Measurements from ENCODE around the gene ARHGAP42. TPM values are rescaled to one million over a fixed set of nuclear protein-coding genes. Genes with fewer than 3 reads are reported as not detected.

The ARHGAP42 gene
- total and polyA plus RNA-seq, 10 of the 15 experiments (the other 5 are each of a cell fraction or from before 2014, with no cell fraction given), result 1.8 to 6.3 (median 3.2) TPM

DNA sequence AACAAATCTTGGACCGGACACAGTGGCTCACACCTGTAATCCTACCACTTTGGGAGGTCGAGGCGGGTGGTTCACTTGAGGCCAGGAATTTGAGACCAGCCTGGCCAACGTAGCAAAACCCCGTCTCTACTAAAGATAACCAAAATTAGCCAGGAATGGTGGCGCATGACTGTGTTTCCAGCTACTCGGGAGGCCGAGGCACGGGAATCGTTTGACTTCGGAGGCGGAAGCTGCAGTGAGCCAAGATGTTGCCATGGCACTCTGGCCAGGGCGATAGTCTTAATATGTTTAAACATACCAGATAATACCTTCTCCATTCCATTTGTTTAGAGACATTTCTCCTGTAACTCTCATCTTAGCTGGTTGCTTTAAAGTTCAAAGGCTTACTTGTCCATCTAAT lies 218.6 kb downstream of the ARHGAP42 start:
- Histone ChIP-seq H3K4me2 (ENCODE audit: control insufficient read depth, insufficient read depth) (no peak overlapping the region), H3K9me3 (replicated peaks; ENCODE audit: control insufficient read depth, insufficient read depth, low read length) (no peaks in the 10 kb centered on the region), H4K20me1 (ENCODE audit: control insufficient read depth, insufficient read depth) (no peaks in the 10 kb centered on the region; the same call in 1 of the 2 replicates), H3K79me2 (ENCODE audit: control insufficient read depth, insufficient read depth, low read length) (no peaks in the 10 kb centered on the region), H3K27ac (ENCODE audit: control insufficient read depth, insufficient read depth) (no peak overlapping the region), H3K4me1 (ENCODE audit: control insufficient read depth, insufficient read depth, low read length) (peaks cover 4% of the 10 kb centered on the region; the same call in 1 of the 2 replicates), H3K36me3 (ENCODE audit: control insufficient read depth in 2 of 2, insufficient read depth in 2 of 2, low read length in 1 of 2) (no peaks in the 10 kb centered on the region), H3K4me3 (no peak overlapping the region), H2AFZ (ENCODE audit: control insufficient read depth, low read depth, low read length) (no peak overlapping the region), H3K9ac (ENCODE audit: control insufficient read depth, insufficient read depth, low read length) (no peak overlapping the region), H3K27me3 (replicated peaks in 1 of 2; ENCODE audit: control insufficient read depth in 2 of 2, insufficient read depth in 2 of 2, low read length in 1 of 2) (no peaks in the 10 kb centered on the region)
- in situ Hi-C loops (cut with MboI), result no loop called here
- RAD21 ChIA-PET (ENCODE audit: unreplicated experiment), result no interaction called here
- TF ChIP-seq FOXK2 (IDR thresholded peaks at IDR 0.05), result no peak
- TF ChIP-seq, protein P1, sequence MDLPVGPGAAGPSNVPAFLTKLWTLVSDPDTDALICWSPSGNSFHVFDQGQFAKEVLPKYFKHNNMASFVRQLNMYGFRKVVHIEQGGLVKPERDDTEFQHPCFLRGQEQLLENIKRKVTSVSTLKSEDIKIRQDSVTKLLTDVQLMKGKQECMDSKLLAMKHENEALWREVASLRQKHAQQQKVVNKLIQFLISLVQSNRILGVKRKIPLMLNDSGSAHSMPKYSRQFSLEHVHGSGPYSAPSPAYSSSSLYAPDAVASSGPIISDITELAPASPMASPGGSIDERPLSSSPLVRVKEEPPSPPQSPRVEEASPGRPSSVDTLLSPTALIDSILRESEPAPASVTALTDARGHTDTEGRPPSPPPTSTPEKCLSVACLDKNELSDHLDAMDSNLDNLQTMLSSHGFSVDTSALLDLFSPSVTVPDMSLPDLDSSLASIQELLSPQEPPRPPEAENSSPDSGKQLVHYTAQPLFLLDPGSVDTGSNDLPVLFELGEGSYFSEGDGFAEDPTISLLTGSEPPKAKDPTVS (IDR thresholded peaks at IDR 0.05; ENCODE audit: low read depth, low read length), result no peak
- no peak for TF ChIP-seq RFX5 (IDR thresholded peaks at IDR 0.05; ENCODE audit: low read depth, low read length)
- no peak for TF ChIP-seq BHLHE40 (IDR thresholded peaks at IDR 0.05; ENCODE audit: borderline replicate concordance in 1 of 2, low read depth in 2 of 2, low read length in 1 of 2)
- TF ChIP-seq CREB1 (IDR thresholded peaks at IDR 0.05; ENCODE audit: low read depth), result no peak
- no peak for TF ChIP-seq ZBED1 (IDR thresholded peaks at IDR 0.05; ENCODE audit: borderline replicate concordance)
- no peak for TF ChIP-seq RBBP5 (conservative IDR thresholded peaks at IDR 0.05)
- no peak for TF ChIP-seq SMAD1 (IDR thresholded peaks at IDR 0.05; ENCODE audit: low read depth, partially characterized antibody)
- no peak for TF ChIP-seq EGR1 (IDR thresholded peaks at IDR 0.05; ENCODE audit: borderline replicate concordance in 1 of 2, low read depth in 2 of 2, low read length in 2 of 2)
- TF ChIP-seq NFIC (IDR thresholded peaks at IDR 0.05; ENCODE audit: low read depth, low read length), result no peak
- TF ChIP-seq FOS (IDR thresholded peaks at IDR 0.05; ENCODE audit: borderline replicate concordance, extremely low read depth, insufficient read length), result no peak
- WGBS (ENCODE audit: insufficient coverage, insufficient replicate concordance, low lambda C conversion rate, missing lambda C conversion rate), result 95% methylated on average over 12 of the region's 13 CpGs
- BruUV-seq (replicated peaks), result no TSS peak
- POLR2A ChIA-PET, result no interaction called here
- CTCF ChIA-PET, result no interaction called here
- ATAC-seq, result no peak
- intact Hi-C loops (cut with micrococcal nuclease; ENCODE audit: unreplicated experiment), result no loop called here
- SMC1A ChIA-PET (ENCODE audit: uncharacterized antibody, unreplicated experiment), result interaction anchor here (2.2 kb wide), 1 partner anchor 12 kb away, joined by 4 read pairs; no protein-coding TSS in a partner anchor
- no peak for DNase-seq (ENCODE audit: low read depth, low spot score)
- no peak for FAIRE-seq

All from GM12878 (cell line).